HepG2 (cell line): Measurements from ENCODE around the gene RAB17. TPM values are rescaled to one million over a fixed set of nuclear protein-coding genes. Genes with fewer than 3 reads are reported as not detected.

Source experiments
- KDM3A ChIP-seq: IDR thresholded peaks from 2 replicates; pipeline ENCODE4 v1.6.1; 2018; ENCODE audit warnings: low read depth, missing compliant biosample characterization
- POLR2G ChIP-seq: fragments of 200-400 bp; formaldehyde crosslinking; IDR thresholded peaks from 2 replicates; pipeline ENCODE4 v1.6.1; 2018; ENCODE audit warnings: mild to moderate bottlenecking, low read depth, low read length, moderate library complexity
- PRPF4 ChIP-seq: fragments of 200-400 bp; formaldehyde crosslinking; IDR thresholded peaks from 2 replicates; pipeline ENCODE4 v1.6.1; 2016; ENCODE audit warnings: low read length, low read depth; ENCODE audit not compliant: poor library complexity, severe bottlenecking
- RARG ChIP-seq: sonication (generic); formaldehyde crosslinking; IDR thresholded peaks from 2 replicates; pipeline ENCODE4 v1.4.0; 2020; ENCODE audit warnings: low read depth, mild to moderate bottlenecking, missing genetic modification reagents
- RERE ChIP-seq: IDR thresholded peaks from 2 replicates; pipeline ENCODE4 v1.6.1; 2016; ENCODE audit warnings: low read depth, missing genetic modification reagents, missing compliant biosample characterization
- TSC22D2 ChIP-seq: sonication (generic); formaldehyde crosslinking; IDR thresholded peaks from 2 replicates; pipeline ENCODE4 v1.5.1; 2020; ENCODE audit warnings: missing genetic modification reagents, mild to moderate bottlenecking, borderline replicate concordance
- U2AF1 ChIP-seq: fragments of 200-400 bp; formaldehyde crosslinking; optimal IDR thresholded peaks from 2 replicates; pipeline ENCODE3; 2017; ENCODE audit warnings: mild to moderate bottlenecking, low read depth, low read length
- ZBTB10 ChIP-seq: sonication (generic); formaldehyde crosslinking; IDR thresholded peaks from 2 replicates; pipeline ENCODE4 v1.4.0; 2020; ENCODE audit warnings: missing genetic modification reagents, borderline replicate concordance
- ZNF121 ChIP-seq: sonication (generic); formaldehyde crosslinking; IDR thresholded peaks from 2 replicates; pipeline ENCODE4 v1.5.0; 2020; ENCODE audit warnings: mild to moderate bottlenecking, missing genetic modification reagents
- ZNF224 ChIP-seq: sonication (generic); formaldehyde crosslinking; IDR thresholded peaks from 2 replicates; pipeline ENCODE4 v1.5.0; 2020; ENCODE audit warnings: mild to moderate bottlenecking, missing genetic modification reagents
- polyA plus RNA-seq, 8 experiments: library from polyadenylated mRNA; depleted of rRNA in 3 of 8; stranded (reverse) in 7 of 8; unstranded in 1 of 8; fragments of >200 nt; fragmentation: Illumina TruSeq in 4 of 8; extraction: Trizol in 4 of 8; gene quantifications; 2 replicates each; pipeline versions ENCODE4 v1.2.1 to v1.2.3, GENCODE V29; 2011 to 2016; ENCODE audit warnings: low read depth in 4 of 8, missing spikeins in 1 of 8, mixed read lengths in 1 of 8; ENCODE audit not compliant: insufficient read depth in 1 of 8
- total RNA-seq, 5 experiments: library from RNA; depleted of rRNA; stranded (reverse); fragments of >200 nt; fragmentation: Illumina TruSeq; extraction: Trizol; gene quantifications; 2 replicates each; pipeline ENCODE4 v1.2.3, GENCODE V29; 2016; ENCODE audit warnings: low read depth in 1 of 5
- TF ChIP-seq, protein P1 (sequence below): sonication (generic); formaldehyde crosslinking; IDR thresholded peaks from 2 replicates; pipeline ENCODE4 v1.4.0; 2020; ENCODE audit warnings: missing genetic modification reagents, borderline replicate concordance
- TF ChIP-seq, protein P2 (sequence below): IDR thresholded peaks from 2 replicates; pipeline ENCODE4 v1.6.1; 2016; ENCODE audit warnings: mild to moderate bottlenecking, missing biosample characterization, missing genetic modification reagents

RAB17 gene
- total and polyA plus RNA-seq, 2 of the 13 experiments (the other 11 are each of a cell fraction or from before 2014, with no cell fraction given) = 68.0 to 124 TPM

- TF ChIP-seq ZBTB10 (CRISPR knock-in tag) = no peak
- TF ChIP-seq KDM3A = no peak
- peak; percentile 37; the same call in 1 of the 2 replicates for TF ChIP-seq POLR2G
- TF ChIP-seq ZNF224 (CRISPR knock-in tag) = 0 out of 2 replicates have a peak, but pooled peaks have one; percentile 15
- TF ChIP-seq ZNF121 (CRISPR knock-in tag) = no peak
- no peak for TF ChIP-seq RARG
- TF ChIP-seq, protein P1, sequence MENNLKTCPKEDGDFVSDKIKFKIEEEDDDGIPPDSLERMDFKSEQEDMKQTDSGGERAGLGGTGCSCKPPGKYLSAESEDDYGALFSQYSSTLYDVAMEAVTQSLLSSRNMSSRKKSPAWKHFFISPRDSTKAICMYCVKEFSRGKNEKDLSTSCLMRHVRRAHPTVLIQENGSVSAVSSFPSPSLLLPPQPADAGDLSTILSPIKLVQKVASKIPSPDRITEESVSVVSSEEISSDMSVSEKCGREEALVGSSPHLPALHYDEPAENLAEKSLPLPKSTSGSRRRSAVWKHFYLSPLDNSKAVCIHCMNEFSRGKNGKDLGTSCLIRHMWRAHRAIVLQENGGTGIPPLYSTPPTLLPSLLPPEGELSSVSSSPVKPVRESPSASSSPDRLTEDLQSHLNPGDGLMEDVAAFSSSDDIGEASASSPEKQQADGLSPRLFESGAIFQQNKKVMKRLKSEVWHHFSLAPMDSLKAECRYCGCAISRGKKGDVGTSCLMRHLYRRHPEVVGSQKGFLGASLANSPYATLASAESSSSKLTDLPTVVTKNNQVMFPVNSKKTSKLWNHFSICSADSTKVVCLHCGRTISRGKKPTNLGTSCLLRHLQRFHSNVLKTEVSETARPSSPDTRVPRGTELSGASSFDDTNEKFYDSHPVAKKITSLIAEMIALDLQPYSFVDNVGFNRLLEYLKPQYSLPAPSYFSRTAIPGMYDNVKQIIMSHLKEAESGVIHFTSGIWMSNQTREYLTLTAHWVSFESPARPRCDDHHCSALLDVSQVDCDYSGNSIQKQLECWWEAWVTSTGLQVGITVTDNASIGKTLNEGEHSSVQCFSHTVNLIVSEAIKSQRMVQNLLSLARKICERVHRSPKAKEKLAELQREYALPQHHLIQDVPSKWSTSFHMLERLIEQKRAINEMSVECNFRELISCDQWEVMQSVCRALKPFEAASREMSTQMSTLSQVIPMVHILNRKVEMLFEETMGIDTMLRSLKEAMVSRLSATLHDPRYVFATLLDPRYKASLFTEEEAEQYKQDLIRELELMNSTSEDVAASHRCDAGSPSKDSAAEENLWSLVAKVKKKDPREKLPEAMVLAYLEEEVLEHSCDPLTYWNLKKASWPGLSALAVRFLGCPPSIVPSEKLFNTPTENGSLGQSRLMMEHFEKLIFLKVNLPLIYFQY (CRISPR knock-in tag) = no peak
- TF ChIP-seq, protein P2, sequence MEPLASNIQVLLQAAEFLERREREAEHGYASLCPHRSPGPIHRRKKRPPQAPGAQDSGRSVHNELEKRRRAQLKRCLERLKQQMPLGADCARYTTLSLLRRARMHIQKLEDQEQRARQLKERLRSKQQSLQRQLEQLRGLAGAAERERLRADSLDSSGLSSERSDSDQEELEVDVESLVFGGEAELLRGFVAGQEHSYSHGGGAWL (CRISPR knock-in tag) = no peak
- no peak for TF ChIP-seq U2AF1
- TF ChIP-seq TSC22D2 = no peak
- no peak for TF ChIP-seq PRPF4
- no peak for TF ChIP-seq RERE (CRISPR knock-in tag)
Measured at GRCh38 chr2:237581751-237582746, 8.5 kb downstream of the RAB17 start (continued).
